HEK293 (cell line): ENCODE results near the gene CNTNAP1.
A peak's percentile ranks its signal among the peaks of the same experiment; 100 is the strongest.

Experiments used
- CTCF ChIP-seq: fragments of 450-650 bp; formaldehyde crosslinking; IDR thresholded peaks from 2 replicates; pipeline ENCODE4 v1.5.1; 2016; ENCODE audit warnings: missing biosample characterization, missing genetic modification characterization
- MEIS1 ChIP-seq: sonication (generic); formaldehyde crosslinking; IDR thresholded peaks from 2 replicates; pipeline ENCODE4 v1.8.1; 2022; ENCODE audit warnings: missing genetic modification reagents, mild to moderate bottlenecking, borderline replicate concordance
- OSR2 ChIP-seq: fragments of 450-650 bp; formaldehyde crosslinking; IDR thresholded peaks from 2 replicates; pipeline ENCODE4 v1.5.1; 2016; ENCODE audit warnings: missing biosample characterization, missing genetic modification characterization
- TSHZ1 ChIP-seq: fragments of 450-650 bp; formaldehyde crosslinking; IDR thresholded peaks from 2 replicates; pipeline ENCODE4 v1.5.1; 2016; ENCODE audit warnings: missing biosample characterization, missing genetic modification characterization, borderline replicate concordance
- ZBTB44 ChIP-seq: fragments of 450-650 bp; IDR thresholded peaks from 2 replicates; pipeline ENCODE4 v1.5.1; 2018; ENCODE audit warnings: missing biosample characterization, mild to moderate bottlenecking, missing genetic modification characterization
- ZBTB49 ChIP-seq: fragments of 450-650 bp; formaldehyde crosslinking; IDR thresholded peaks from 2 replicates; pipeline ENCODE4 v1.5.1; 2016; ENCODE audit warnings: missing biosample characterization, missing genetic modification characterization, low read depth
- ZFHX2 ChIP-seq: fragments of 450-650 bp; formaldehyde crosslinking; conservative IDR thresholded peaks from 2 replicates; pipeline ENCODE4 v1.5.1; 2016; ENCODE audit warnings: missing biosample characterization, missing genetic modification characterization
- ZNF138 ChIP-seq: fragments of 450-650 bp; formaldehyde crosslinking; IDR thresholded peaks from 2 replicates; pipeline ENCODE4 v1.5.1; 2016; ENCODE audit warnings: missing biosample characterization, missing genetic modification characterization, borderline replicate concordance
- ZNF169 ChIP-seq: fragments of 450-650 bp; formaldehyde crosslinking; IDR thresholded peaks from 2 replicates; pipeline ENCODE4 v1.5.1; 2016; ENCODE audit warnings: missing biosample characterization, missing genetic modification characterization
- ZNF26 ChIP-seq: fragments of 450-650 bp; formaldehyde crosslinking; IDR thresholded peaks from 2 replicates; pipeline ENCODE4 v1.5.1; 2016; ENCODE audit warnings: missing biosample characterization, missing genetic modification characterization
- ZNF311 ChIP-seq: fragments of 450-650 bp; formaldehyde crosslinking; IDR thresholded peaks from 2 replicates; pipeline ENCODE4 v1.5.1; 2017; ENCODE audit warnings: missing biosample characterization, missing genetic modification characterization, borderline replicate concordance
- ZNF335 ChIP-seq: fragments of 450-650 bp; formaldehyde crosslinking; conservative IDR thresholded peaks from 2 replicates; pipeline ENCODE4 v1.5.1; 2016; ENCODE audit warnings: missing biosample characterization, missing genetic modification characterization
- ZNF341 ChIP-seq: fragments of 450-650 bp; formaldehyde crosslinking; IDR thresholded peaks from 2 replicates; pipeline ENCODE4; 2016; ENCODE audit warnings: low read depth, missing biosample characterization, missing genetic modification characterization
- ZNF362 ChIP-seq: fragments of 450-650 bp; formaldehyde crosslinking; IDR thresholded peaks from 2 replicates; pipeline ENCODE4 v1.5.1; 2016; ENCODE audit warnings: missing biosample characterization, missing genetic modification characterization
- ZNF423 ChIP-seq: fragments of 450-650 bp; formaldehyde crosslinking; IDR thresholded peaks from 2 replicates; pipeline ENCODE4 v1.5.1; 2016; ENCODE audit warnings: missing biosample characterization, missing genetic modification characterization
- ZNF518A ChIP-seq: fragments of 450-650 bp; formaldehyde crosslinking; conservative IDR thresholded peaks from 2 replicates; pipeline ENCODE4 v1.5.1; 2016; ENCODE audit warnings: low read depth, missing biosample characterization, missing genetic modification characterization
- ZNF529 ChIP-seq: fragments of 450-650 bp; formaldehyde crosslinking; IDR thresholded peaks from 2 replicates; pipeline ENCODE4 v1.5.1; 2017; ENCODE audit warnings: missing genetic modification characterization, missing biosample characterization; ENCODE audit not compliant: insufficient replicate concordance
- ZNF645 ChIP-seq: fragments of 450-650 bp; formaldehyde crosslinking; IDR thresholded peaks from 2 replicates; pipeline ENCODE4; 2016; ENCODE audit warnings: missing biosample characterization, missing genetic modification characterization
- ZNF660 ChIP-seq: fragments of 450-650 bp; IDR thresholded peaks from 2 replicates; pipeline ENCODE4 v1.5.1; 2018; ENCODE audit warnings: missing biosample characterization, mild to moderate bottlenecking, missing genetic modification characterization
- ZNF785 ChIP-seq: fragments of 450-650 bp; formaldehyde crosslinking; IDR thresholded peaks from 2 replicates; pipeline ENCODE4 v1.5.1; 2016; ENCODE audit warnings: missing biosample characterization, missing genetic modification characterization

The CNTNAP1 gene

GRCh38 chr17:42744283-42744805 lies 62.0 kb downstream of the CNTNAP1 start (continued):
- TF ChIP-seq CTCF (tag by site-specific recombination) = no peak; the same call in none of the 2 replicates
- TF ChIP-seq ZNF335 (tag by site-specific recombination) = peak; percentile 90
- TF ChIP-seq ZNF645 (tag by site-specific recombination) = no peak
- no peak; the same call in 1 of the 2 replicates for TF ChIP-seq ZNF660 (tag by site-specific recombination)
- TF ChIP-seq ZNF341 (tag by site-specific recombination) = no peak
- no peak for TF ChIP-seq ZNF26 (tag by site-specific recombination)
- TF ChIP-seq ZNF529 (tag by site-specific recombination) = no peak
- TF ChIP-seq ZNF362 = no peak
- no peak for TF ChIP-seq TSHZ1 (tag by site-specific recombination)
- peak; percentile 97 for TF ChIP-seq ZNF423 (tag by site-specific recombination)
- TF ChIP-seq ZBTB44 (tag by site-specific recombination) = no peak
- no peak for TF ChIP-seq ZNF785
- peak; percentile 88 for TF ChIP-seq ZFHX2
- TF ChIP-seq ZNF518A (tag by site-specific recombination) = no peak
- TF ChIP-seq ZBTB49 = no peak
- no peak for TF ChIP-seq OSR2 (tag by site-specific recombination)
- TF ChIP-seq ZNF169 (tag by site-specific recombination) = no peak
- no peak for TF ChIP-seq MEIS1
- TF ChIP-seq ZNF311 (tag by site-specific recombination) = no peak
- TF ChIP-seq ZNF138 (tag by site-specific recombination) = no peak
